Activated T-helper 2 cell treated with anti-CD3 and anti-CD28 coated beads, Interferon-gamma antibody, Interleukin-2, Interleukin-4, amounts not matched to agents 10 μg/mL and 5 μg/mL and 100 μg/mL, durations not matched to agents 14 hours and 24 hours and 36 hours (primary cell): ENCODE measurements around the gene TMEM98. TPM values are rescaled to one million over a fixed set of nuclear protein-coding genes. Genes with fewer than 3 reads are reported as not detected.
"Not testable (repeated sequence)": the region's sequence is repeated elsewhere in the genome, so short reads cannot be mapped to it uniquely, and the experiment has no call there.

Experiments
- DNase-seq: peaks from one replicate; pipeline ENCODE4 v3.0.0; 2021; ENCODE audit warnings: low spot score
- H3K27ac Mint-ChIP-seq: one replicate; pipeline ENCODE4 v1.8.0; 2021; ENCODE audit warnings: mixed read lengths
- H3K27me3 Mint-ChIP-seq: one replicate; pipeline ENCODE4 v1.8.0; 2021; ENCODE audit warnings: low read depth, mixed read lengths
- H3K36me3 Mint-ChIP-seq: one replicate; pipeline ENCODE4 v1.8.0; 2021; ENCODE audit warnings: low read depth, mixed read lengths
- H3K4me1 Mint-ChIP-seq: one replicate; pipeline ENCODE4 v1.8.0; 2021; ENCODE audit warnings: low read depth, mixed read lengths
- H3K4me3 Mint-ChIP-seq: one replicate; pipeline ENCODE4 v1.8.0; 2021; ENCODE audit warnings: low read depth, mild to moderate bottlenecking, moderate library complexity, mixed read lengths
- H3K9me3 Mint-ChIP-seq: one replicate; pipeline ENCODE4 v1.8.0; 2021; ENCODE audit warnings: mixed read lengths
- intact Hi-C: fragments of 100-400 bp; cut with micrococcal nuclease; formaldehyde crosslinking; loops from one replicate; pipeline ENCODE4 v1.15.1; 2023
- total RNA-seq: library from RNA; stranded (reverse); gene quantifications from 2 replicates; pipeline ENCODE4 v1.2.3, GENCODE V29; 2022

Gene TMEM98
- total RNA-seq, 1 donor from 2014 or later, result 19.3 TPM

GRCh38 chr17:32917842-32918241, 10.1 kb upstream of the TMEM98 start:
- intact Hi-C loops, result loop anchor here (10.0 kb wide), 1 partner anchor 393 kb away; no protein-coding TSS in a partner anchor
- no peaks in the 10 kb centered on the region for H3K36me3 Mint-ChIP-seq
- H3K4me3 Mint-ChIP-seq, result peak overlapping the region; percentile 37
- peaks cover 51% of the 10 kb centered on the region for H3K4me1 Mint-ChIP-seq
- no peak for DNase-seq
- peak overlapping the region; percentile 68 for H3K27ac Mint-ChIP-seq
- H3K9me3 Mint-ChIP-seq, result peaks cover 5% of the 10 kb centered on the region
- no peaks in the 10 kb centered on the region for H3K27me3 Mint-ChIP-seq

- H3K4me1 Mint-ChIP-seq, result peaks cover 32% of the 10 kb centered on the region
- not testable (repeated sequence) for H3K36me3 Mint-ChIP-seq, H3K9me3 Mint-ChIP-seq, H3K4me3 Mint-ChIP-seq, DNase-seq, H3K27me3 Mint-ChIP-seq, H3K27ac Mint-ChIP-seq
- intact Hi-C loops, result loop anchor here (10.0 kb wide), 1 partner anchor 395 kb away; no protein-coding TSS in a partner anchor
Observed at GRCh38 chr17:32919876-32920275, 8.1 kb upstream of the TMEM98 start.

GRCh38 chr17:32920293-32920692, 7.7 kb upstream of the TMEM98 start:
- no peak for DNase-seq
- Mint-ChIP-seq H3K9me3 (no peaks in the 10 kb centered on the region), H3K27ac (peak overlapping the region; percentile 26), H3K27me3 (no peaks in the 10 kb centered on the region), H3K4me3 (no peak overlapping the region), H3K4me1 (peaks cover 28% of the 10 kb centered on the region), H3K36me3 (no peaks in the 10 kb centered on the region)
- intact Hi-C loops, result no loop called here

GRCh38 chr17:32921017-32921416, 6.9 kb upstream of the TMEM98 start:
- intact Hi-C loops, result no loop called here
- Mint-ChIP-seq H3K4me1 (peaks cover 23% of the 10 kb centered on the region), H3K27me3 (peaks cover 3% of the 10 kb centered on the region), H3K4me3 (no peak overlapping the region), H3K9me3 (no peaks in the 10 kb centered on the region), H3K36me3 (no peaks in the 10 kb centered on the region), H3K27ac (no peak overlapping the region)
- DNase-seq, result no peak

GRCh38 chr17:32923905-32924304, 4.0 kb upstream of the TMEM98 start:
- H3K4me1 Mint-ChIP-seq, intact Hi-C loops, DNase-seq, H3K36me3 Mint-ChIP-seq, H3K4me3 Mint-ChIP-seq, H3K27me3 Mint-ChIP-seq, H3K27ac Mint-ChIP-seq, H3K9me3 Mint-ChIP-seq: not testable (repeated sequence)

- no peak for DNase-seq
- H3K4me3 Mint-ChIP-seq, result no peak overlapping the region
- intact Hi-C loops, result no loop called here
- peaks cover 2% of the 10 kb centered on the region for H3K4me1 Mint-ChIP-seq
- H3K36me3 Mint-ChIP-seq, result no peaks in the 10 kb centered on the region
- H3K27me3 Mint-ChIP-seq, result peaks cover 18% of the 10 kb centered on the region
- no peaks in the 10 kb centered on the region for H3K9me3 Mint-ChIP-seq
- H3K27ac Mint-ChIP-seq, result no peak overlapping the region
Observed at GRCh38 chr17:32926183-32926582, 1.8 kb upstream of the TMEM98 start.

- H3K36me3 Mint-ChIP-seq, intact Hi-C loops, H3K4me3 Mint-ChIP-seq, DNase-seq, H3K4me1 Mint-ChIP-seq, H3K9me3 Mint-ChIP-seq, H3K27ac Mint-ChIP-seq: not testable (repeated sequence)
- H3K27me3 Mint-ChIP-seq, result peaks cover 23% of the 10 kb centered on the region
Observed at GRCh38 chr17:32926789-32927188, 1.2 kb upstream of the TMEM98 start.

GRCh38 chr17:32927201-32927723, 691 bp upstream of the TMEM98 start:
- no peak for DNase-seq
- Mint-ChIP-seq H3K4me1 (peaks cover 2% of the 10 kb centered on the region), H3K27me3 (peaks cover 24% of the 10 kb centered on the region), H3K9me3 (no peaks in the 10 kb centered on the region), H3K36me3 (no peaks in the 10 kb centered on the region), H3K4me3 (peak overlapping the region; percentile 72), H3K27ac (no peak overlapping the region)
- intact Hi-C loops, result no loop called here

- no peaks in the 10 kb centered on the region for H3K9me3 Mint-ChIP-seq
Observed at GRCh38 chr17:32928586-32929535, 908 bp downstream of the TMEM98 start.

GRCh38 chr17:32929588-32929987, 1.6 kb downstream of the TMEM98 start:
- Mint-ChIP-seq H3K27ac (no peak overlapping the region), H3K36me3 (no peaks in the 10 kb centered on the region), H3K4me1 (peaks cover 2% of the 10 kb centered on the region), H3K4me3 (no peak overlapping the region), H3K9me3 (no peaks in the 10 kb centered on the region), H3K27me3 (peaks cover 27% of the 10 kb centered on the region)
- DNase-seq, result no peak
- intact Hi-C loops, result loop anchor here (2.0 kb wide), 1 partner anchor 15 kb away; no protein-coding TSS in a partner anchor

More at GRCh38 chr17:32928586-32929535, 908 bp downstream of the TMEM98 start:
- H3K27ac Mint-ChIP-seq, result no peak overlapping the region
- intact Hi-C loops, result loop anchor here (2.0 kb wide), 1 partner anchor 14 kb away; no protein-coding TSS in a partner anchor
- H3K4me3 Mint-ChIP-seq, result no peak overlapping the region
- no peaks in the 10 kb centered on the region for H3K36me3 Mint-ChIP-seq
- peaks cover 2% of the 10 kb centered on the region for H3K4me1 Mint-ChIP-seq
- H3K27me3 Mint-ChIP-seq, result peaks cover 27% of the 10 kb centered on the region
- DNase-seq, result no peak

GRCh38 chr17:32930512-32930911, 2.6 kb downstream of the TMEM98 start:
- no peak for DNase-seq
- no peak overlapping the region for H3K4me3 Mint-ChIP-seq
- peaks cover 27% of the 10 kb centered on the region for H3K27me3 Mint-ChIP-seq
- no peaks in the 10 kb centered on the region for H3K9me3 Mint-ChIP-seq
- intact Hi-C loops, result no loop called here
- H3K27ac Mint-ChIP-seq, result no peak overlapping the region
- peaks cover under 1% of the 10 kb centered on the region for H3K4me1 Mint-ChIP-seq
- no peaks in the 10 kb centered on the region for H3K36me3 Mint-ChIP-seq

GRCh38 chr17:32931686-32932085, 3.7 kb downstream of the TMEM98 start:
- Mint-ChIP-seq H3K4me1 (peaks cover under 1% of the 10 kb centered on the region), H3K27me3 (peaks cover 24% of the 10 kb centered on the region), H3K4me3 (no peak overlapping the region), H3K36me3 (no peaks in the 10 kb centered on the region), H3K9me3 (no peaks in the 10 kb centered on the region), H3K27ac (no peak overlapping the region)
- intact Hi-C loops, result no loop called here
- DNase-seq, result no peak

- Mint-ChIP-seq H3K4me3 (no peak overlapping the region), H3K4me1 (peaks cover 6% of the 10 kb centered on the region), H3K27ac (no peak overlapping the region), H3K36me3 (no peaks in the 10 kb centered on the region), H3K27me3 (peaks cover 21% of the 10 kb centered on the region), H3K9me3 (no peaks in the 10 kb centered on the region)
- intact Hi-C loops, result no loop called here
- no peak for DNase-seq
Observed at GRCh38 chr17:32933881-32934280, 5.9 kb downstream of the TMEM98 start.
